Breast epithelium (tissue), 3 donors: ENCODE results near the gene PRR22.

Source experiments
- CTCF ChIP-seq, 3 donors: fragments of 450-650 bp; IDR thresholded peaks; one replicate each; pipeline ENCODE4 v1.5.1; 2016 to 2017; ENCODE audit warnings: antibody characterized with exemption in 3 of 3, mild to moderate bottlenecking in 3 of 3, moderate library complexity in 3 of 3
- POLR2A ChIP-seq: fragments of 450-650 bp; IDR thresholded peaks from one replicate; pipeline ENCODE4 v1.6.1; 2016; ENCODE audit warnings: antibody characterized with exemption, mild to moderate bottlenecking, moderate library complexity

DNA sequence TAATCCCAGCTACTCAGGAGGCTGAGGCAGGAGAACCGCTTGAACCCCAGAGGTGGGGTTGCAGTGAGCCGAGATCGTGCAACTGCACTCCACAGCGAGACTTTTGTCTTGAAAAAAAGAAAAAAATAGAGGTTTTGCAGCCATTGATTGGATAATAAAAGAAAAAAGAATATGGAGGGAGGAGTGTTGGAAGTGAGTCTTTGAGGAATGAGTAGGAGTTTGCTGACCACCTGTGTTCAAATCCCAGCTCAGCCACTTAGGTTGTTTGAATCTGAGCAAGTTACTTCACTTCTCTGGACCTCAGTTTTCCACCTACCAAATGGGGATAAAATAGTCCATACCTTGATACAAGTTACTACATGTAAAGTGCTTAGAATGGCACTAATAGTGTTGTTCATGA is 26.6 kb upstream of the PRR22 start:
- TF ChIP-seq CTCF (IDR thresholded peaks at IDR 0.05) (no peak), POLR2A (no peak)
